Upper lobe of left lung (tissue), 6 donors: ENCODE results near the gene RIPOR2. TPM values are rescaled to one million over a fixed set of nuclear protein-coding genes. Genes with fewer than 3 reads are reported as not detected.

Experiments used
- ATAC-seq, 2 donors: fragments of 200-7000 bp; cut with Tn5 transposase; one replicate each; pipeline ENCODE4 v1.9.1; 2022; ENCODE audit warnings: mild to moderate bottlenecking in 2 of 2, moderate library complexity in 2 of 2; ENCODE audit not compliant: low FRiP score in 2 of 2
- DNase-seq, 2 donors: peaks; one replicate each; pipeline ENCODE4 v3.0.0-alpha.2; 2019 to 2020
- H3K27ac ChIP-seq, 4 donors: fragments of 200-600 bp; sonication (generic); one replicate each; pipeline ENCODE4 v1.5.1; 2016 to 2019
- H3K27me3 ChIP-seq, 4 donors: fragments of 200-600 bp; sonication (generic); one replicate each; pipeline ENCODE4 v1.5.1; 2017 to 2019
- H3K36me3 ChIP-seq, 4 donors: fragments of 200-600 bp; sonication (generic); one replicate each; pipeline ENCODE4 v1.5.1; 2016 to 2019
- H3K4me1 ChIP-seq, 4 donors: fragments of 200-600 bp; sonication (generic); one replicate each; pipeline ENCODE4 v1.5.1; 2018 to 2019
- H3K4me3 ChIP-seq, 4 donors: fragments of 200-600 bp; sonication (generic); one replicate each; pipeline ENCODE4 v1.5.1; 2017 to 2019; ENCODE audit warnings: mild to moderate bottlenecking in 2 of 4, moderate library complexity in 1 of 4
- H3K9me3 ChIP-seq, 4 donors: fragments of 200-600 bp; sonication (generic); one replicate each; pipeline ENCODE4 v1.5.1; 2018 to 2019
- CTCF ChIP-seq, 6 experiments: fragments of 450-650 bp in 4 of 6; fragments of 200-600 bp in 2 of 6; sonication (generic) in 2 of 6; IDR thresholded peaks; one replicate each; pipeline ENCODE4 v1.5.1; 2016 to 2019; ENCODE audit warnings: antibody characterized with exemption in 6 of 6
- EP300 ChIP-seq, 4 donors: sonication (generic); formaldehyde crosslinking; IDR thresholded peaks; one replicate each; pipeline ENCODE4 v1.5.1; 2017; ENCODE audit warnings: antibody characterized with exemption in 4 of 4, control low read depth in 2 of 4
- POLR2A ChIP-seq, 4 donors: fragments of 450-650 bp; IDR thresholded peaks; one replicate each; pipeline ENCODE4 v1.5.1; 2016 to 2017; ENCODE audit warnings: antibody characterized with exemption in 4 of 4, mild to moderate bottlenecking in 2 of 4
- POLR2AphosphoS5 ChIP-seq, 2 donors: sonication (generic); formaldehyde crosslinking; IDR thresholded peaks; one replicate each; pipeline ENCODE4 v1.5.1; 2017; ENCODE audit warnings: antibody characterized with exemption in 2 of 2
- WGBS, 2 donors: methylation state at CpG; one replicate each; pipeline ENCODE4 v1.1.5; 2017 to 2018; 5-methylcytosine and 5-hydroxymethylcytosine counted together
- total RNA-seq, 6 donors: library from RNA; depleted of rRNA in 4 of 6; stranded (reverse); fragments of >200 nt in 4 of 6; gene quantifications; one replicate each; pipeline versions ENCODE4 v1.1.0 to v1.2.1, GENCODE V29; 2016 to 2021
- donor health status: DM: no; HTN: no; CAD: no; lungs with moderate emphysema.
- donor health status: DM: no; HTN: yes; CAD: no; lungs with severe emphysema.

The RIPOR2 gene
- total RNA-seq, 6 donors from 2014 or later = 25.3 to 67.1 (median 48.3) TPM

GRCh38 chr6:24872779-24873178 lies 63.0 kb downstream of the RIPOR2 start:
- H3K36me3 ChIP-seq = peaks cover 0 to 47% (median 14%) of the 10 kb centered on the region in 4 donors

GRCh38 chr6:24868765-24869164 lies 67.0 kb downstream of the RIPOR2 start:
- WGBS, 2 donors = 95 to 99% methylated on average over 4 of the region's 4 CpGs
- no peak overlapping the region for H3K27ac ChIP-seq
- TF ChIP-seq EP300 (IDR thresholded peaks at IDR 0.05) = no peak
- no peaks in the 10 kb centered on the region for H3K27me3 ChIP-seq
- no peaks in the 10 kb centered on the region for H3K9me3 ChIP-seq
- ATAC-seq = no peak
- peaks cover 6 to 47% (median 16%) of the 10 kb centered on the region in 4 donors for H3K36me3 ChIP-seq
- H3K4me3 ChIP-seq = no peak overlapping the region
- no peaks in the 10 kb centered on the region for H3K4me1 ChIP-seq
- DNase-seq = no peak

More at GRCh38 chr6:24872779-24873178, 63.0 kb downstream of the RIPOR2 start:
- WGBS, 2 donors = 83 to 86% methylated on average over 4 of the region's 4 CpGs
- no peaks in the 10 kb centered on the region for H3K4me1 ChIP-seq
- ATAC-seq (no peak), DNase-seq (no peak)
- no peak for TF ChIP-seq EP300 (IDR thresholded peaks at IDR 0.05)
- TF ChIP-seq CTCF (IDR thresholded peaks at IDR 0.05) = no peak
- no peak for TF ChIP-seq POLR2A (IDR thresholded peaks at IDR 0.05)
- no peak for TF ChIP-seq POLR2AphosphoS5 (IDR thresholded peaks at IDR 0.05)
- H3K4me3 ChIP-seq = no peak overlapping the region
- H3K27me3 ChIP-seq = no peaks in the 10 kb centered on the region
- peaks cover 0 to 8% (median 0%) of the 10 kb centered on the region in 4 donors for H3K9me3 ChIP-seq
- no peak overlapping the region for H3K27ac ChIP-seq

- ATAC-seq (no peak), DNase-seq (no peak)
- Histone ChIP-seq H3K4me1 (no peaks in the 10 kb centered on the region), H3K27me3 (no peaks in the 10 kb centered on the region), H3K4me3 (no peak overlapping the region), H3K36me3 (peaks cover 9 to 47% (median 14%) of the 10 kb centered on the region in 4 donors), H3K27ac (no peak overlapping the region), H3K9me3 (no peaks in the 10 kb centered on the region)
- WGBS, 2 donors = 86 to 95% methylated on average over 3 of the region's 3 CpGs
- TF ChIP-seq POLR2AphosphoS5 (IDR thresholded peaks at IDR 0.05) (no peak), POLR2A (IDR thresholded peaks at IDR 0.05) (no peak), CTCF (IDR thresholded peaks at IDR 0.05) (no peak)
Observed at GRCh38 chr6:24867104-24867703, 68.6 kb downstream of the RIPOR2 start.

GRCh38 chr6:24865161-24865560 lies 70.6 kb downstream of the RIPOR2 start:
- no peaks in the 10 kb centered on the region for H3K4me1 ChIP-seq
- no peak for ATAC-seq
- no peak overlapping the region for H3K4me3 ChIP-seq
- TF ChIP-seq POLR2A (IDR thresholded peaks at IDR 0.05) (no peak), CTCF (IDR thresholded peaks at IDR 0.05) (no peak), POLR2AphosphoS5 (IDR thresholded peaks at IDR 0.05) (no peak), EP300 (IDR thresholded peaks at IDR 0.05) (no peak)
- WGBS, 2 donors = 70 to 86% methylated on average over 6 of the region's 6 CpGs
- no peak overlapping the region for H3K27ac ChIP-seq
- H3K27me3 ChIP-seq = no peaks in the 10 kb centered on the region
- no peak for DNase-seq
- H3K36me3 ChIP-seq = peaks cover 7 to 50% (median 15%) of the 10 kb centered on the region in 4 donors
- no peaks in the 10 kb centered on the region for H3K9me3 ChIP-seq

- no peak for DNase-seq
- ATAC-seq = no peak
- Histone ChIP-seq H3K27ac (no peak overlapping the region), H3K4me3 (no peak overlapping the region), H3K36me3 (peaks cover 7 to 53% (median 15%) of the 10 kb centered on the region in 4 donors), H3K4me1 (no peaks in the 10 kb centered on the region), H3K27me3 (no peaks in the 10 kb centered on the region), H3K9me3 (no peaks in the 10 kb centered on the region)
- 67 to 86% methylated on average over 1 of the region's 1 CpG for WGBS, 2 donors
- TF ChIP-seq EP300 (IDR thresholded peaks at IDR 0.05) (no peak), POLR2AphosphoS5 (IDR thresholded peaks at IDR 0.05) (no peak), CTCF (IDR thresholded peaks at IDR 0.05) (no peak), POLR2A (IDR thresholded peaks at IDR 0.05) (no peak)
Observed at GRCh38 chr6:24864343-24864742, 71.4 kb downstream of the RIPOR2 start.
